Measurements from ENCODE around the gene C1orf210. TPM values are rescaled to one million over a fixed set of nuclear protein-coding genes. Genes with fewer than 3 reads are reported as not detected.

The C1orf210 gene
- total and polyA plus RNA-seq, 2 donors (not counting 1 experiment from before 2014, with no cell fraction given), result not detected

- ChIA-PET POLR2A (no interaction called here), CTCF (no interaction called here)
- H3K4me3 Mint-ChIP-seq, result no peak overlapping the region
- no peak overlapping the region for H3K27ac Mint-ChIP-seq
- Histone ChIP-seq H3K4me3 (ENCODE audit: control extremely low read depth in 1 of 5, extremely low read depth in 1 of 5, insufficient read depth in 1 of 5, low read depth in 2 of 5, low read length in 4 of 5) (no peak overlapping the region), H3K27me3 (replicated peaks in 1 of 4; ENCODE audit: control extremely low read depth in 1 of 4, control insufficient read depth in 3 of 4, insufficient read depth in 4 of 4, low read length in 3 of 4) (peaks cover 0 to 3% (median 0%) of the 10 kb centered on the region in 4 experiments), H3K36me3 (replicated peaks in 1 of 2; ENCODE audit: control extremely low read depth in 1 of 2, control insufficient read depth in 1 of 2, extremely low read depth in 1 of 2, insufficient read depth in 2 of 2, low read length in 1 of 2) (no peaks in the 10 kb centered on the region), H3K79me2 (ENCODE audit: control insufficient read depth, insufficient read depth, low read length) (no peaks in the 10 kb centered on the region), H4K20me1 (ENCODE audit: control insufficient read depth, insufficient read depth, low read length, poor library complexity, severe bottlenecking) (no peaks in the 10 kb centered on the region), H3K27ac (ENCODE audit: low read length in 2 of 2) (no peak overlapping the region), H3K9me3 (ENCODE audit: control extremely low read depth in 1 of 3, control insufficient read depth in 2 of 3, insufficient read depth in 1 of 3, low read length in 2 of 3) (peaks cover 0 to 10% (median 6%) of the 10 kb centered on the region in 3 donors), H3K9ac (ENCODE audit: low read length) (no peak overlapping the region), H2AFZ (ENCODE audit: insufficient read depth, low read depth, low read length, poor library complexity, severe bottlenecking) (no peak overlapping the region), H3K4me1 (ENCODE audit: control insufficient read depth in 2 of 2, insufficient read depth in 2 of 2, low read length in 2 of 2) (no peaks in the 10 kb centered on the region), H3K4me2 (replicated peaks; ENCODE audit: low read depth, low read length, poor library complexity, severe bottlenecking) (no peak overlapping the region)
- ATAC-seq (ENCODE audit: low read depth) (no peak), DNase-seq (no peak)
- no peaks in the 10 kb centered on the region for H3K27me3 Mint-ChIP-seq
- peaks cover 6% of the 10 kb centered on the region for H3K9me3 Mint-ChIP-seq (ENCODE audit: insufficient read depth)
- H3K4me1 Mint-ChIP-seq, result no peaks in the 10 kb centered on the region
- no peak for TF ChIP-seq EZH2 (IDR thresholded peaks at IDR 0.05; ENCODE audit: borderline replicate concordance, insufficient read depth, low read depth, low read length, poor library complexity, severe bottlenecking)
- TF ChIP-seq CTCF (IDR thresholded peaks at IDR 0.05), result no peak
- intact Hi-C loops (cut with micrococcal nuclease), result no loop called here
- WGBS (ENCODE audit: insufficient coverage), result 71% methylated on average over 1 of the region's 1 CpG
These were observed 39.4 kb upstream of the C1orf210 start for GRCh38 chr1:43324810-43325209.

GRCh38 chr1:43322506-43322905 is 37.1 kb upstream of the C1orf210 start:
- Mint-ChIP-seq H3K4me1 (no peaks in the 10 kb centered on the region), H3K4me3 (no peak overlapping the region), H3K27me3 (no peaks in the 10 kb centered on the region), H3K27ac (no peak overlapping the region), H3K9me3 (ENCODE audit: insufficient read depth) (peaks cover 6% of the 10 kb centered on the region)
- CTCF ChIA-PET, result no interaction called here
- Histone ChIP-seq H3K4me3 (ENCODE audit: control extremely low read depth in 1 of 5, extremely low read depth in 1 of 5, insufficient read depth in 1 of 5, low read depth in 2 of 5, low read length in 4 of 5) (no peak overlapping the region), H4K20me1 (ENCODE audit: control insufficient read depth, insufficient read depth, low read length, poor library complexity, severe bottlenecking) (no peaks in the 10 kb centered on the region), H2AFZ (ENCODE audit: insufficient read depth, low read depth, low read length, poor library complexity, severe bottlenecking) (no peak overlapping the region), H3K79me2 (ENCODE audit: control insufficient read depth, insufficient read depth, low read length) (no peaks in the 10 kb centered on the region), H3K27me3 (replicated peaks in 1 of 4; ENCODE audit: control extremely low read depth in 1 of 4, control insufficient read depth in 3 of 4, insufficient read depth in 4 of 4, low read length in 3 of 4) (no peaks in the 10 kb centered on the region), H3K27ac (ENCODE audit: low read length in 2 of 2) (no peak overlapping the region), H3K9me3 (ENCODE audit: control extremely low read depth in 1 of 3, control insufficient read depth in 2 of 3, insufficient read depth in 1 of 3, low read length in 2 of 3) (peaks cover 0 to 6% (median 4%) of the 10 kb centered on the region in 3 donors), H3K9ac (ENCODE audit: low read length) (no peak overlapping the region), H3K36me3 (replicated peaks in 1 of 2; ENCODE audit: control extremely low read depth in 1 of 2, control insufficient read depth in 1 of 2, extremely low read depth in 1 of 2, insufficient read depth in 2 of 2, low read length in 1 of 2) (no peaks in the 10 kb centered on the region), H3K4me1 (ENCODE audit: control insufficient read depth in 2 of 2, insufficient read depth in 2 of 2, low read length in 2 of 2) (no peaks in the 10 kb centered on the region), H3K4me2 (replicated peaks; ENCODE audit: low read depth, low read length, poor library complexity, severe bottlenecking) (no peak overlapping the region)
- ATAC-seq (ENCODE audit: low read depth) (no peak), DNase-seq (no peak)
- WGBS (ENCODE audit: insufficient coverage), result 98% methylated on average over 5 of the region's 5 CpGs
- intact Hi-C loops (cut with micrococcal nuclease), result no loop called here
- POLR2A ChIA-PET, result no interaction called here
- TF ChIP-seq EZH2 (IDR thresholded peaks at IDR 0.05; ENCODE audit: borderline replicate concordance, insufficient read depth, low read depth, low read length, poor library complexity, severe bottlenecking) (no peak), CTCF (IDR thresholded peaks at IDR 0.05) (no peak)
